Femur (tissue), 1 donor: Measurements from ENCODE around the gene SMIM22.

ENCODE experiments used
- DNase-seq: peaks from one replicate; pipeline ENCODE4 v3.0.0-alpha.2; 2017

The SMIM22 gene

GRCh38 chr16:4795181-4795827 lies at the start of gene SMIM22:
SMIM22 (plus strand) TSS chr16:4795369; CDS start chr16:4795735, 366 bp downstream.
- DNase-seq = no peak

GRCh38 chr16:4746215-4746614 lies 49.0 kb upstream of the SMIM22 start:
- DNase-seq = no peak

GRCh38 chr16:4746991-4747574 lies 48.1 kb upstream of the SMIM22 start:
- no peak for DNase-seq

GRCh38 chr16:4747906-4748681 lies 47.1 kb upstream of the SMIM22 start:
- DNase-seq = no peak

- DNase-seq = no peak
Observed at GRCh38 chr16:4748682-4749411, 46.3 kb upstream of the SMIM22 start.

- DNase-seq = no peak
Observed at GRCh38 chr16:4749700-4750257, 45.4 kb upstream of the SMIM22 start.

GRCh38 chr16:4750896-4751295 lies 44.3 kb upstream of the SMIM22 start:
- no peak for DNase-seq

- DNase-seq = no peak
Observed at GRCh38 chr16:4752351-4753100, 42.6 kb upstream of the SMIM22 start.

GRCh38 chr16:4753227-4753626 lies 41.9 kb upstream of the SMIM22 start:
- no peak for DNase-seq

- DNase-seq = no peak
Observed at GRCh38 chr16:4754865-4755264, 40.3 kb upstream of the SMIM22 start.

- DNase-seq = no peak
Observed at GRCh38 chr16:4755687-4756086, 39.5 kb upstream of the SMIM22 start.

GRCh38 chr16:4760221-4760910 lies 34.8 kb upstream of the SMIM22 start:
- DNase-seq = no peak

GRCh38 chr16:4762205-4762604 lies 33.0 kb upstream of the SMIM22 start:
- no peak for DNase-seq

GRCh38 chr16:4763791-4764190 lies 31.4 kb upstream of the SMIM22 start:
- no peak for DNase-seq

- DNase-seq = no peak
Observed at GRCh38 chr16:4765511-4766474, 29.4 kb upstream of the SMIM22 start.

GRCh38 chr16:4766875-4767628 lies 28.1 kb upstream of the SMIM22 start, which contains the start of gene ZNF500:
ZNF500 (minus strand) TSS chr16:4767162; CDS start chr16:4765978, 1,184 bp downstream.
- DNase-seq = peak; percentile 98

- DNase-seq = no peak
Observed at GRCh38 chr16:4767872-4768548, 27.2 kb upstream of the SMIM22 start.

GRCh38 chr16:4768549-4769305 lies 26.4 kb upstream of the SMIM22 start:
- peak; percentile 98 for DNase-seq
